Measurements from ENCODE around the gene SLC7A11.

SLC7A11 gene

DNA sequence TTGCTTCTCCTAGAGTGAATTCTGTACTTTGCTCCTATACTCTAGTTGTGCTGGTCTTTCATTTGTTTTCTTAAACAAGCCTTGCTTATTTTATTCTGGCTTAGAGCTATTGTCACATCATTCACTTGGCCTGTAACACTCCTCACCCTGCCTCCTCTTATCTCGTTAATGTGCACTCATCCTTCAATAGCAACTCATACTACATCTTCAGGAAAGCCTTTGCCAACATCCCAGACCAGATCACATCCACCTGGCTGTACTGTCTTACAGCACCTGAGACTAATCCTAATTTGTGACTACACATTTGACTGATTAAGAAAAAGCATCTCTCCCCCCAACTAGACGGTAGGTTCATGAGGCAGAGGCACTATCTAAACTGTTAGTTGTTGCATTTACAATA is 80.8 kb downstream of the SLC7A11 start:
- no peak for DNase-seq (ENCODE audit: low spot score)

DNA sequence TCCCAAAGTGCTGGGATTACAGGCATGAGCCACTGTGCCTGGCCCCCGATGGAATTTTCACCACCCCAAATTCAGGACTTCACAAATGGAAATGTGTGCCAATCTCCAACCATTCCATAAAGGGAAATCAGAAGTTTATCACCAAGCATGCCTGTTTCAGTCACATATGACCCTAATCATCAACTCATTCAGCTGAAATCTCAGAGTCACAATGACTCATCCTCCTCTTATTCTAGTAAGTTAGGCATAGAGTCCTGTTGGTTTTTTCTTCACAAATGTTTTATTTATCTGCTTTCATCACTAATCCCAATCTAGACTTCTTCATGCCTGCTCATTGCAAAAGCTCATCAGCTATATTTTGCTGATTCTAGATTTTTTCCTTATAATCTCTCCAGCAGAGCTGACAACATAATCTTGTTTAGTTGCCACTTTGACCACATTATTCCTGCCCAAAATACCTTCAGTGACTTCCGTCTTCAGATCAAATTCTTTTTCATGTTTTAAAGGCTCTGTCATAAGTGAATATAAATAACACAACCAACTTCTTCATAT is 83.3 kb downstream of the SLC7A11 start:
- peak; percentile 56 for DNase-seq (ENCODE audit: low spot score)

DNA sequence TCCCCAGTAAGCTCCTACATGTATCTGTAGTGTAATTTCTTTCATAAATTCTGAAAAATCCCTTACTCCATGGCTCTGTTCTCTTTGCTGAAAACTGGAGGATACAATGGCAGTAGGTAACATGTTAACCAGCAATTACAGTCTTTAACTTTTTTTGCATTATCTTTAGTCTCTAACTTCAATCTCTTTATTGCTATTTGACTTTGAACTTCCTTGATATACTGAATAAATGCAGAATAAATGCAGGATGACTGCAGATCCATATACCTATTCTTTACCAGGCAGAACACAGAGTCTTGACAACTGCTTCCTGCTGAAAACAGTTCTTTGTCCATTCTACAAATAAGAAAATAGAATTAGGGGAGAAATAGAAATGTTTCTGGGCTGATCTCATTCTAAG is 101.3 kb downstream of the SLC7A11 start:
- no peak for DNase-seq (ENCODE audit: low spot score)

DNA sequence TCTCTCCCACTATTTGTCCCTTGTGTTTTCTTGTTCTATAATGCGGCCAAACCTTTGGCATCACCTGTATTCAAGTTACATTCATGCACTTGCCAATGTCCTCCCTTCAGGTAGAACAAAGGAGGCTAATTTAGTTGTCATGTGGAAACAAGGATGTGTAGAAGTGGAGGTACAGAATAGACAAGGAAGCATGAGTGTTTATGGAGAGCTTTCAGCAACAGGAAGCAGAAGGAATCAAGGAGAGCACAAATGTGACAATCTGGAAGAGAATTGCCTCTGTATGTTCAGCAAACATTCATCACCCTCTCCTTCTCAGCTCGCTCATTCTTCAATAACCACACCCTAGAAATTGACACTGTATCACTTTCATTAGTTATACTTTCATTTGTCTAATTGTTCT is 103.4 kb downstream of the SLC7A11 start:
- DNase-seq (ENCODE audit: low spot score): no peak

DNA sequence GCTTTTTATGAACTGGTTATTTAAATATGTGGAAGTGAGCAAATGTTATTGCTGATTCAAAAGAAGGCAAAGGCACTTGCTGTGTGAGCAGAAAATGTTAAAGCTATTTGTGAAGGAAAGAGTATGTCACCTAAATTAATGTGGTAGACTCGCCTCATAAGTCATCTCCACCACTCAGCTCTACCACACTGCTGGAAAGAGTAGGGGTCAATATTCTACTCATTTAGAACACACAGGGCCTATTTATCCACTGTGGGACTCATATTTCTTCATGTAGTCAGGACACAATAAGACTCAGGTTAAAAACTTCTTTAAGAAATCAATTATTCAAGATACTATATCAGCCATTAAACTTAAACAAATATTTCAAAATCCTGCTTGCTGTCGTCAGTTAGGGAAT is 106.5 kb downstream of the SLC7A11 start:
- DNase-seq (ENCODE audit: low spot score): no peak

GRCh38 chr4:138118270-138118669 is 123.9 kb downstream of the SLC7A11 start:
- no peak for DNase-seq (ENCODE audit: low spot score)

DNA sequence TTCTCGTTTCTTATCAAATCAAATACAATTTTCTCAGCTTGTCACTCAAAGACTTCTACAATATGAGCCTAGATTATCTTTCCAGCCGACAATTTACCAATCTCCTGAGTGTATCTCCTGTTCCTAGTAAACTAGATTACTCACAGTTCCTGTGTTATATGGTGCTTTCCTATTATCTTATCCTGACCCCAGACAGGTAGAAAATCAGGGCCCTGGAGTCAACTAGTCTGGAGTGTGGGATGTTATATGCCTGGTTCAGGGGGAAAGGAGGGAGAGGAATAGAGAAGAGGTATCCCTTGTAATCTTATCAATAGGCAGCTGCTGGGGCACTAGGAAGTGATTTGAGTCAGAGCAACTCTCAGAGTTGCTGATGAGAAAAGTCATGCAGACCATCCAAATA is 127.1 kb downstream of the SLC7A11 start:
- DNase-seq (ENCODE audit: low spot score): no peak

DNA sequence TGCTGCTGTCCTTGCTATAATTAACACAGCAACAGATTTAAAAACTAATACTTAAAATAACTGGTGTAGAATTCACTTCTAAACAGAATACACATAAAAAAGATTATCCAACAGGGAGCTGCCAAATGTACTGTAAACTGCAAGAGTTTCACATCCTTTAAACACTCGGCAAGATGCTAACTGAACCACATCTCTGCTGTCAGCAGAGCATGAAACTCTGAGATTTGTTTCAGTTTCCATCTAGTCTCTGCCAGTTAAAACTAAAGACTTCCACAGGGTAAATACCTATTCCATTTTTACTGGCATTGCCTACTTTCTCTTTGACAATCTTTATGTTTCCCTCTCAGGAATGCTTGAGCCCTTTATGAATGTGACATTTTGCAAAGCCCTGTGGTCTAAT is 127.7 kb downstream of the SLC7A11 start:
- no peak for DNase-seq (ENCODE audit: low spot score)

All from AG08395 (cell line).